ENCODE data around the gene RBM33. TPM values are rescaled to one million over a fixed set of nuclear protein-coding genes. Genes with fewer than 3 reads are reported as not detected.

RBM33 gene
- total and polyA plus RNA-seq, 4 experiments from 2014 or later: 17.2 to 167 (median 113) TPM

DNA sequence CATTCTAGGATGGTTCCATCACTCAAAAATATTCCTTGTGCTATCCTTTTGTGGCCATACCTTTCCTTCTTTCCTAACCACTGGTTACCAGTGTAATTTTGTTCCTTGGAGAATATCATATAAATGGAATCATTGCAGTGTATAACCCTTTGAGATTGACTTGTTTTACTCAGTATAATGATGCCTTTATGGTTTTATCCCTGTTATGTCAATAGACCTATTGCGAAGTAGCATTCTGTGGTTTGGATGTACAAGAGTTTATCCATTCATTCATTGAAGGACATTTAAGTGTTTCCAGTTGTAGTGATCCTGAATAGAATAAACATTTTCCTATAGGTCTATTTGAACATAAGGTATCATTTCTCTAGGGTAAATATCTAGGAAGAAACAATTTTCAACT, 54.2 kb downstream of the RBM33 start:
- POLR2A ChIA-PET (ENCODE audit: partially characterized antibody): interaction anchor here (1.6 kb wide), 1 partner anchor 54 kb away, joined by 4 read pairs; the partner anchor contains the start of gene RBM33
- Mint-ChIP-seq H3K27ac (peak overlapping the region in 1 of 7 donors; percentile 30), H3K27me3 (no peaks in the 10 kb centered on the region), H3K9me3 (no peaks in the 10 kb centered on the region), H3K4me3 (no peak overlapping the region), H3K4me1 (peaks cover 35 to 65% (median 46%) of the 10 kb centered on the region in 4 donors), H3K36me3 (peaks cover 33 to 51% of the 10 kb centered on the region in 2 donors)
- intact Hi-C loops (cut with micrococcal nuclease): no loop called here
- CTCF ChIA-PET (ENCODE audit: partially characterized antibody): interaction anchor here (2.3 kb wide), 1 partner anchor 100 kb away, joined by 6 read pairs; no protein-coding TSS in a partner anchor
- no peak for DNase-seq
- Histone ChIP-seq H3K36me3 (ENCODE audit: insufficient read depth, low read length) (peaks cover 23% of the 10 kb centered on the region), H3K4me1 (ENCODE audit: insufficient read depth, low read length) (peaks cover 24% of the 10 kb centered on the region), H3K27ac (ENCODE audit: low read depth, low read length) (no peak overlapping the region), H3K27me3 (ENCODE audit: insufficient read depth, low read length) (no peaks in the 10 kb centered on the region), H3K9me3 (ENCODE audit: control insufficient read depth in 1 of 2, low read length in 2 of 2) (no peaks in the 10 kb centered on the region), H3K4me3 (ENCODE audit: low read length in 2 of 2) (no peak overlapping the region)

DNA sequence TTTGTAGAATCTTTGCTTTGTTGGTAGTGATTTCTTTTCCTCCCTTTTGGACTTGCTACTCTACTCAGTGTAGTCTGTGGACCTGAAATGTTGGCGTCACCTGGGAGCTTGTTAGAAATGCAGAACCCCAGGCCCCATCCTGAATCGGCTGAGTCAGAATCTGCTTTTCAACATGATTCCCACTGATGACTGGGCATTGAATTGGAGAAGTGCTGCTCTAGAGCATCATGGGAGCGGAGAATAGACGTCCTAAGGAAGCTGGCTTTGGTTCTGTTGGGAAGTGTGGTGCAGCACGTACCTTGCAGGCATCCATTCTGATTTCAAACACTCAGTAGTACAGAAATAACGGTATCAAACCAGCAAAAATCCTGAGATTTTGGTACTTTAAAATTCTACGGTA, 54.7 kb downstream of the RBM33 start:
- Mint-ChIP-seq H3K9me3 (no peaks in the 10 kb centered on the region), H3K27ac (no peak overlapping the region), H3K4me1 (peaks cover 32 to 60% (median 44%) of the 10 kb centered on the region in 4 donors), H3K4me3 (no peak overlapping the region), H3K36me3 (peaks cover 39 to 57% of the 10 kb centered on the region in 2 donors), H3K27me3 (no peaks in the 10 kb centered on the region)
- intact Hi-C loops (cut with micrococcal nuclease): no loop called here
- DNase-seq: no peak
- Histone ChIP-seq H3K4me1 (ENCODE audit: insufficient read depth, low read length) (peaks cover 20% of the 10 kb centered on the region), H3K27me3 (ENCODE audit: insufficient read depth, low read length) (no peaks in the 10 kb centered on the region), H3K4me3 (ENCODE audit: low read length in 2 of 2) (no peak overlapping the region), H3K36me3 (ENCODE audit: insufficient read depth, low read length) (peaks cover 23% of the 10 kb centered on the region), H3K27ac (ENCODE audit: low read depth, low read length) (no peak overlapping the region), H3K9me3 (ENCODE audit: control insufficient read depth in 1 of 2, low read length in 2 of 2) (no peaks in the 10 kb centered on the region)
- ChIA-PET CTCF (ENCODE audit: partially characterized antibody) (no interaction called here), POLR2A (ENCODE audit: partially characterized antibody) (no interaction called here)

DNA sequence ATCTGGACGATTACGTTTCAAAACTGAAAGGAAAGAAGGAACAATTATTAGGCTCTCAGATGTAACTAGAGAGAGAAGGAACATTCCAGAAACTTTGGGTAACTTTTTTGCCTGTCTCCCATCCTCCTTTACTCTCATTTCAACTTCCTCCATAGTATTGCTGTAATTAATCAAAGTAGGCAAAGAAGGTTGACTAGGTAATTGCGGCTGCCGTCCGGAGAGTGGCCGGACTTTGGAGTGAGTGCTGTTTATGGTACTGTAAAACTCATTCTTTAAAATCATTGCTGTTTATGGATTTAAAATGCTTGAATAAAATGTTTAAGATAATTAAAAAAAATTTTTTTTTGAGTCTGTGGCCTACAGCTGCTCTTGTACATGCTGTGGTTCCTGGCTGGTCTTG, 56.4 kb downstream of the RBM33 start:
- H3K36me3 ChIP-seq (ENCODE audit: insufficient read depth, low read length): peaks cover 27% of the 10 kb centered on the region
- CTCF ChIA-PET (ENCODE audit: partially characterized antibody): no interaction called here

DNA sequence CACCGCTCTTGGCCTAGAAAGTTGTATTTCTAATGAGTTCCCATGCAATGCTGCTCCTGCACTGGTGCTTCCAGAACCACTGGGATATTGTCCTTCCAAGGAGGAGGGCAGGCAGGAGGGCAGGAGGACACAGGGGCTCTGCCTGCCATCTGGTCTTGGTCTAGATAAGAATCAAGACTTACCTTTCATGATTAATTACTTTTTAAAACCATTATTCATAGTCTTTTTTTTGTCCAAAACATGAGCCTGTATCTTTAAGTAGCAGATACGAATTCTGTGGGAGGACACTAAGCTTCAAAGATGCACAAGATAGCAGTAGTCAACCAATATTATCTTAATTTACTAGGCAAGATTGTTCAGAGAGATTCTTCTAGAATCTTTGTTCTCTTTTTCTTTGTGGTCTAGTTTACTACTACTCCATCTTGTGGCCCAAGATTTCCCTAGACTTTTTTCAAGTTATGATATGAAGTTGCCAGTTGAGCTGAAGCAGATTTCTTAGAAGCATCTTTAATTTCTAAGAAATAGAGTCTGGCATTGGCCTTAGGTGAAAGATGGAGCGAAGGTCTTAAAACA, 57.6 kb downstream of the RBM33 start:
- Mint-ChIP-seq H3K9me3 (no peaks in the 10 kb centered on the region), H3K36me3 (peaks cover 48 to 69% of the 10 kb centered on the region in 2 donors), H3K4me1 (peaks cover 21 to 38% (median 21%) of the 10 kb centered on the region in 4 donors), H3K27ac (peak overlapping the region in 2 of 7 donors; percentile 18 to 73), H3K4me3 (no peak overlapping the region), H3K27me3 (no peaks in the 10 kb centered on the region)
- ChIA-PET CTCF (ENCODE audit: partially characterized antibody) (interaction anchor here (1.3 kb wide), 1 partner anchor 10 kb away, joined by 3 read pairs; no protein-coding TSS in a partner anchor), POLR2A (ENCODE audit: partially characterized antibody) (no interaction called here)
- intact Hi-C loops (cut with micrococcal nuclease): no loop called here
- Histone ChIP-seq H3K27ac (ENCODE audit: low read depth, low read length) (no peak overlapping the region), H3K4me1 (ENCODE audit: insufficient read depth, low read length) (peaks cover under 1% of the 10 kb centered on the region), H3K36me3 (ENCODE audit: insufficient read depth, low read length) (peaks cover 33% of the 10 kb centered on the region), H3K27me3 (ENCODE audit: insufficient read depth, low read length) (no peaks in the 10 kb centered on the region), H3K9me3 (ENCODE audit: control insufficient read depth in 1 of 2, low read length in 2 of 2) (no peaks in the 10 kb centered on the region), H3K4me3 (ENCODE audit: low read length in 2 of 2) (no peak overlapping the region)
- DNase-seq: no peak

More for the DNA sequence above, 56.4 kb downstream of the RBM33 start:
- Mint-ChIP-seq H3K36me3 (peaks cover 41 to 59% of the 10 kb centered on the region in 2 donors), H3K27me3 (no peaks in the 10 kb centered on the region), H3K4me1 (peaks cover 25 to 45% (median 30%) of the 10 kb centered on the region in 4 donors), H3K27ac (no peak overlapping the region), H3K4me3 (no peak overlapping the region), H3K9me3 (no peaks in the 10 kb centered on the region)
- Histone ChIP-seq H3K27me3 (ENCODE audit: insufficient read depth, low read length) (no peaks in the 10 kb centered on the region), H3K27ac (ENCODE audit: low read depth, low read length) (no peak overlapping the region), H3K4me3 (ENCODE audit: low read length in 2 of 2) (no peak overlapping the region), H3K9me3 (ENCODE audit: control insufficient read depth in 1 of 2, low read length in 2 of 2) (no peaks in the 10 kb centered on the region), H3K4me1 (ENCODE audit: insufficient read depth, low read length) (peaks cover 10% of the 10 kb centered on the region)
- POLR2A ChIA-PET (ENCODE audit: partially characterized antibody): no interaction called here
- DNase-seq: no peak
- intact Hi-C loops (cut with micrococcal nuclease): no loop called here

DNA sequence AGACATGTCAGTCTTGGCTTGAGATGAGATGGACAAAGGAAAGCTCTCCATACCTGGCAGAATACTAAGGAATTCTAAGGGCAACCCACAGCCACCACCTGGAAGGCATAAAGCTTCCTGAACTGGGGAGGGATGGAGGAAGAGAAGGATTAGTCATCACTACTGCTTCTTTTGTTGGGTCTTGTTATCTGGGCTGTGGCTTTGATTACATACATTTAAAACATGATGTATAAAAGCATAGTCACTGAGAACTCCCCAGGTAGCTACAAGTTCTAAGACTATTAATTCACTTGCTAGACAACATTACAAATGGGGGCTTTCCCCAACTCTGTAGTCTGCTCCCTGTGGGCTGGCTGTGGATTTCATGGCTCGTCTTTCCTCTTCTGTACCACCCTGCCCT, 58.2 kb downstream of the RBM33 start:
- H3K4me3 ChIP-seq (ENCODE audit: low read length in 2 of 2): no peak overlapping the region
- H3K4me1 ChIP-seq (ENCODE audit: insufficient read depth, low read length): no peaks in the 10 kb centered on the region
- H3K36me3 ChIP-seq (ENCODE audit: insufficient read depth, low read length): peaks cover 35% of the 10 kb centered on the region
- Mint-ChIP-seq H3K4me3 (no peak overlapping the region), H3K9me3 (no peaks in the 10 kb centered on the region), H3K27ac (peak overlapping the region in 1 of 7 donors; percentile 73), H3K4me1 (peaks cover 15 to 34% (median 19%) of the 10 kb centered on the region in 4 donors), H3K36me3 (peaks cover 48 to 72% of the 10 kb centered on the region in 2 donors), H3K27me3 (no peaks in the 10 kb centered on the region)
- no peak overlapping the region for H3K27ac ChIP-seq (ENCODE audit: low read depth, low read length)
- CTCF ChIA-PET (ENCODE audit: partially characterized antibody): interaction anchor here (1.0 to 1.3 kb wide), 2 partner anchors 9 to 10 kb away, joined by 3 read pairs; no protein-coding TSS in a partner anchor
- intact Hi-C loops (cut with micrococcal nuclease): no loop called here
- no peaks in the 10 kb centered on the region for H3K27me3 ChIP-seq (ENCODE audit: insufficient read depth, low read length)
- POLR2A ChIA-PET (ENCODE audit: partially characterized antibody): interaction anchor here (1.1 kb wide), 1 partner anchor 10 kb away, joined by 3 read pairs; no protein-coding TSS in a partner anchor
- no peak for DNase-seq
- H3K9me3 ChIP-seq (ENCODE audit: control insufficient read depth in 1 of 2, low read length in 2 of 2): no peaks in the 10 kb centered on the region

DNA sequence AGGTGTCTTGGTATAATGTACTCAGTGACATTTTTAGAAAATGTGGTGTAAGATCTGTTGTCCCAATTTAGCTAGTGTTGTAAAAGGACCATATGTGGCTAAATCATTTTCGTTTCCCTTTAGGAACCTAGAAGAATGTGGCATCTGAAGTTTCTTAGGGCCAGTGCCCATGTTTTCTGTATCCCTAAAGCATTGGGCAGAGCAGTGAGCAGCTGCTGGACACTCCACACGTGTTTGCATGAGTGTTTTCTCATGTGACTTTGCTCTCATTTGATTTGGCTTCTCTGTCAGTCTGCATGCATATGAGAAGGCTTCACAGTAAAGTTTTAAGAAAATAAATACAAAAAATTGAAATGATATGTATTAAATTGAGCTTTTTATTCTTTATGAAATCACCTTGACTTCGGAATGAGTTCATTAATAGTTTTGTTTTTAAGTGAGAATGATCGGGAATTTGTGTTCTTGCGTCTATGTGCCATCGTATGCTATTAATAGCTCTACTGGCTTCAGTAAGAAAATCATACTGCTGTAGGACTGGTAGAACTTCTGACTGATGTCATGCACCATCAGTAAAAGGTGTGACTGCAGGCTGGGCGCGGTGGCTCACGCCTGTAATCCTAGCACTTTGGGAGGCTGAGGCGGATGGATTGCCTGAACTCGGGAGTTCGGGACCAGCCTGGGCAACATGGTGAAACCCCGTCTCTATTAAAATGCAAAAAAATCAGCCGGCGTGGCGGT, 61.3 kb downstream of the RBM33 start:
- no peaks in the 10 kb centered on the region for H3K9me3 ChIP-seq (ENCODE audit: control insufficient read depth in 1 of 2, low read length in 2 of 2)
- peak overlapping the region in 1 of 7 donors; percentile 39 for H3K27ac Mint-ChIP-seq
- H3K4me1 ChIP-seq (ENCODE audit: insufficient read depth, low read length): no peaks in the 10 kb centered on the region
- H3K4me3 Mint-ChIP-seq: no peak overlapping the region
- H3K36me3 ChIP-seq (ENCODE audit: insufficient read depth, low read length): peaks cover 55% of the 10 kb centered on the region
- no peak for DNase-seq
- intact Hi-C loops (cut with micrococcal nuclease): no loop called here
- peaks cover 8 to 15% (median 9%) of the 10 kb centered on the region in 4 donors for H3K4me1 Mint-ChIP-seq
- H3K27me3 Mint-ChIP-seq: no peaks in the 10 kb centered on the region
- no peaks in the 10 kb centered on the region for H3K27me3 ChIP-seq (ENCODE audit: insufficient read depth, low read length)
- no peak overlapping the region for H3K27ac ChIP-seq (ENCODE audit: low read depth, low read length)
- H3K4me3 ChIP-seq (ENCODE audit: low read length in 2 of 2): no peak overlapping the region
- CTCF ChIA-PET (ENCODE audit: partially characterized antibody): interaction anchor here (1.5 kb wide), 1 partner anchor 10 kb away, joined by 4 read pairs; no protein-coding TSS in a partner anchor
- no peaks in the 10 kb centered on the region for H3K9me3 Mint-ChIP-seq
- peaks cover 42 to 55% of the 10 kb centered on the region in 2 donors for H3K36me3 Mint-ChIP-seq
- POLR2A ChIA-PET (ENCODE audit: partially characterized antibody): no interaction called here

DNA sequence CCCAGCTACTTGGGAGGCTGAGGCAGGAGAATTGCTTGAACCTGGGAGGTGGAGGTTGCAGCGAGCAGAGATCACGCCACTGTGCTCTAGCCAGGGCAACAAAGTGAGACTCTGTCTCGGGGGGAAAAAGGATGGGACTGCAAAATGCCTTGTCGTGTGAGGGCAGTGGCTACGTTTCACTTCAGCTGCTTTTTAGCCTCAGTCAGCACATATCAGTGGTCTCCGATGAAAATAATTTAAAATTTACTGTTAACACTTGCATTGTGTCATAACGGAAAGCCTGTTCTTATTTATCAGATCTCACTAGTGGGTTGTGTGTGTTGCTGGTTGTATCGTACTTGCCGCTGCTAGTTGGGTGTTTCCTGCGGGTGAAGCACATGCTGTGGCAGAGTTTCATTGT, 61.9 kb downstream of the RBM33 start:
- Mint-ChIP-seq H3K36me3 (peaks cover 44 to 51% of the 10 kb centered on the region in 2 donors), H3K4me1 (peaks cover 8 to 15% (median 14%) of the 10 kb centered on the region in 4 donors), H3K27ac (peak overlapping the region in 1 of 7 donors; percentile 84), H3K9me3 (no peaks in the 10 kb centered on the region), H3K4me3 (no peak overlapping the region), H3K27me3 (no peaks in the 10 kb centered on the region)
- no peak overlapping the region for H3K4me3 ChIP-seq (ENCODE audit: low read length in 2 of 2)
- intact Hi-C loops (cut with micrococcal nuclease): no loop called here
- ChIA-PET POLR2A (ENCODE audit: partially characterized antibody) (no interaction called here), CTCF (ENCODE audit: partially characterized antibody) (interaction anchor here (1.5 kb wide), 1 partner anchor 10 kb away, joined by 4 read pairs; no protein-coding TSS in a partner anchor)
- no peaks in the 10 kb centered on the region for H3K4me1 ChIP-seq (ENCODE audit: insufficient read depth, low read length)
- H3K36me3 ChIP-seq (ENCODE audit: insufficient read depth, low read length): peaks cover 56% of the 10 kb centered on the region
- DNase-seq: no peak
- no peak overlapping the region for H3K27ac ChIP-seq (ENCODE audit: low read depth, low read length)
- H3K27me3 ChIP-seq (ENCODE audit: insufficient read depth, low read length): no peaks in the 10 kb centered on the region
- H3K9me3 ChIP-seq (ENCODE audit: control insufficient read depth in 1 of 2, low read length in 2 of 2): no peaks in the 10 kb centered on the region
